Esophagus mucosa (tissue), 1 donor: Measurements from ENCODE around the gene RYR1. TPM values are rescaled to one million over a fixed set of nuclear protein-coding genes. Genes with fewer than 3 reads are reported as not detected.
"Not testable (repeated sequence)": the region's sequence is repeated elsewhere in the genome, so short reads cannot be mapped to it uniquely, and the experiment has no call there.

Experiments
- ATAC-seq: fragments of 200-7000 bp; cut with Tn5 transposase; one replicate; pipeline ENCODE4 v1.9.1; 2020
- total RNA-seq: library from RNA; stranded (reverse); gene quantifications from one replicate; pipeline ENCODE4 v1.2.4, GENCODE V29; 2023
- donor health status: DM: yes; HTN: yes; CAD: no.

RYR1 gene
- total RNA-seq, 1 donor from 2014 or later: 6.4 TPM

GRCh38 chr19:38400361-38400760 lies 33.1 kb upstream of the RYR1 start:
- no peak for ATAC-seq

GRCh38 chr19:38401148-38401547 lies 32.3 kb upstream of the RYR1 start:
- no peak for ATAC-seq

- ATAC-seq: no peak
Observed at GRCh38 chr19:38402623-38402966, 30.9 kb upstream of the RYR1 start.

GRCh38 chr19:38402967-38403674 lies 30.4 kb upstream of the RYR1 start, which contains the start of gene FAM98C:
Gene FAM98C, plus strand, starts transcription at chr19:38403093. Its CDS starts 61 bp downstream, at chr19:38403154.
- peak; percentile 98 for ATAC-seq

- no peak for ATAC-seq
Observed at GRCh38 chr19:38404858-38405257, 28.6 kb upstream of the RYR1 start.

GRCh38 chr19:38405276-38405675 lies 28.2 kb upstream of the RYR1 start:
- no peak for ATAC-seq

- peak; percentile 19 for ATAC-seq
Observed at GRCh38 chr19:38409631-38410133, 23.8 kb upstream of the RYR1 start.

GRCh38 chr19:38410407-38410806 lies 23.1 kb upstream of the RYR1 start:
- ATAC-seq: not testable (repeated sequence)

GRCh38 chr19:38411041-38411712 lies 22.3 kb upstream of the RYR1 start:
- ATAC-seq: peak; percentile 5

- ATAC-seq: not testable (repeated sequence)
Observed at GRCh38 chr19:38411898-38412297, 21.6 kb upstream of the RYR1 start.

- no peak for ATAC-seq
Observed at GRCh38 chr19:38412491-38412890, 21.0 kb upstream of the RYR1 start.

GRCh38 chr19:38412961-38413360 lies 20.5 kb upstream of the RYR1 start:
- ATAC-seq: no peak

GRCh38 chr19:38413416-38413815 lies 20.1 kb upstream of the RYR1 start:
- ATAC-seq: no peak

- peak; percentile 5 for ATAC-seq
Observed at GRCh38 chr19:38417146-38417543, 16.3 kb upstream of the RYR1 start.

- peak; percentile 64 for ATAC-seq
Observed at GRCh38 chr19:38417544-38418506, 15.7 kb upstream of the RYR1 start.

- no peak for ATAC-seq
Observed at GRCh38 chr19:38420935-38421334, 12.6 kb upstream of the RYR1 start.

- ATAC-seq: no peak
Observed at GRCh38 chr19:38421856-38422255, 11.6 kb upstream of the RYR1 start.

- no peak for ATAC-seq
Observed at GRCh38 chr19:38422438-38422837, 11.1 kb upstream of the RYR1 start.

- ATAC-seq: no peak
Observed at GRCh38 chr19:38424272-38424671, 9.2 kb upstream of the RYR1 start.

GRCh38 chr19:38425222-38425809 lies 8.2 kb upstream of the RYR1 start:
- ATAC-seq: peak; percentile 17

GRCh38 chr19:38425810-38426466 lies 7.6 kb upstream of the RYR1 start, which contains the start of gene RASGRP4:
Gene RASGRP4, minus strand, starts transcription at chr19:38426219. Its CDS starts 128 bp downstream, at chr19:38426091.
- peak; percentile 17 for ATAC-seq
